ENCODE results near the gene TMEM37. TPM values are rescaled to one million over a fixed set of nuclear protein-coding genes. Genes with fewer than 3 reads are reported as not detected.

The TMEM37 gene
- polyA plus RNA-seq, 1 of the 3 experiments (the other 2 are of a cell fraction), result 0.25 TPM

DNA sequence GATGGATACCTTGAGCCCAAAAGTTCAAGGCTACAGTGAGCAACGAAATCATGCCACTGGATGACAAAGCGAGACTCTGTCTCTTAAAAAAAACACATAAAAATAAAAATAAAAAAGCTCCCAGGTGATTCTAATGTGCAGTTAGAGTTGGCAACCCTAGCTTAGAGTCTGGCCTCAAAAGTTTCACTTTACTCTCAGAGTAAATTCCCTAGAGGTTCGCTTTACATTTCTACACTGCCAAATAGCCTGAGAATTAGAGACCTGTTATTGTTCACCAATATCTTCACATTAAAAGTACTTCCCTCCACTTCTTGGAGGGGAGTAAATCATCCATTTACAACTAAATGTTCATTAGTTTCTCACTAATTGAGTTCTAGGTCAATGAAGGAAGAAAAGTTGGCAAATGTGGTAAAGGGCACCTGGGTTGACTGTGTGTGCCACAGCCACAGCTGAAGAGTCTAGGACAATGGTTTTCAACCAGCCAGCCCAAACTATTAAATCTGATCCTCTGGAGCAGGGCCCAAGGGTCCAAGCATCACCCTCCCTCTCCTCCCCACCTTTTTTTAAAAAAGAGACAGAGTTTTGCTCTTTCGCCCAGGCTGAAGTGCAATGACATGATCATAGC is 15.2 kb upstream of the TMEM37 start:
- Histone ChIP-seq H3K9ac (no peak overlapping the region), H3K4me3 (ENCODE audit: low read depth in 2 of 2, low read length in 1 of 2) (no peak overlapping the region), H3K9me3 (no peaks in the 10 kb centered on the region), H3K27me3 (ENCODE audit: insufficient read depth) (no peaks in the 10 kb centered on the region; the same call in 1 of the 2 replicates), H3K4me1 (ENCODE audit: control insufficient read depth in 1 of 2, insufficient read depth in 2 of 2, low read depth in 1 of 2, low read length in 1 of 2) (no peaks in the 10 kb centered on the region), H3K36me3 (replicated peaks in 1 of 2; ENCODE audit: control insufficient read depth in 1 of 2, insufficient read depth in 2 of 2, low read length in 1 of 2) (no peaks in the 10 kb centered on the region), H3K4me2 (no peak overlapping the region), H3K9me2 (no peaks in the 10 kb centered on the region), H3K27ac (ENCODE audit: low read depth in 2 of 2, low read length in 1 of 2) (no peak overlapping the region), H4K20me1 (ENCODE audit: insufficient read depth) (no peaks in the 10 kb centered on the region), H3F3A (replicated peaks; ENCODE audit: insufficient read depth) (no peaks in the 10 kb centered on the region), H3K79me2 (ENCODE audit: insufficient read depth) (no peaks in the 10 kb centered on the region), H2AFZ (ENCODE audit: low read depth) (no peak overlapping the region)
- ChIA-PET CTCF (interaction anchor here (0.9 to 3.9 kb wide), 3 partner anchors 60 to 226 kb away, joined by 3 to 16 read pairs (median 3); no protein-coding TSS in a partner anchor), POLR2A (no interaction called here)
- WGBS (ENCODE audit: low lambda C conversion rate), result 66% methylated on average over 4 of the region's 4 CpGs
- TF ChIP-seq USF1 (IDR thresholded peaks at IDR 0.05; ENCODE audit: borderline replicate concordance, low read depth) (no peak), CHD2 (IDR thresholded peaks at IDR 0.05; ENCODE audit: low read length, partially characterized antibody) (no peak)
- DNase-seq, result no peak

GRCh38 chr2:119417908-119418307 is 13.7 kb upstream of the TMEM37 start:
- Histone ChIP-seq H3F3A (replicated peaks; ENCODE audit: insufficient read depth) (no peaks in the 10 kb centered on the region), H3K4me1 (ENCODE audit: control insufficient read depth in 1 of 2, insufficient read depth in 2 of 2, low read depth in 1 of 2, low read length in 1 of 2) (peaks cover 0 to 1% of the 10 kb centered on the region in 2 experiments; a peak in 1 of 4 replicates), H3K4me2 (no peak overlapping the region), H3K36me3 (replicated peaks in 1 of 2; ENCODE audit: control insufficient read depth in 1 of 2, insufficient read depth in 2 of 2, low read length in 1 of 2) (no peaks in the 10 kb centered on the region), H3K9me3 (no peaks in the 10 kb centered on the region), H3K9ac (no peak overlapping the region), H2AFZ (ENCODE audit: low read depth) (no peak overlapping the region), H4K20me1 (ENCODE audit: insufficient read depth) (no peaks in the 10 kb centered on the region), H3K79me2 (ENCODE audit: insufficient read depth) (no peaks in the 10 kb centered on the region), H3K27ac (ENCODE audit: low read depth in 2 of 2, low read length in 1 of 2) (no peak overlapping the region), H3K9me2 (no peaks in the 10 kb centered on the region), H3K27me3 (ENCODE audit: insufficient read depth) (no peaks in the 10 kb centered on the region), H3K4me3 (ENCODE audit: low read depth in 2 of 2, low read length in 1 of 2) (no peak overlapping the region)
- TF ChIP-seq, protein P1, sequence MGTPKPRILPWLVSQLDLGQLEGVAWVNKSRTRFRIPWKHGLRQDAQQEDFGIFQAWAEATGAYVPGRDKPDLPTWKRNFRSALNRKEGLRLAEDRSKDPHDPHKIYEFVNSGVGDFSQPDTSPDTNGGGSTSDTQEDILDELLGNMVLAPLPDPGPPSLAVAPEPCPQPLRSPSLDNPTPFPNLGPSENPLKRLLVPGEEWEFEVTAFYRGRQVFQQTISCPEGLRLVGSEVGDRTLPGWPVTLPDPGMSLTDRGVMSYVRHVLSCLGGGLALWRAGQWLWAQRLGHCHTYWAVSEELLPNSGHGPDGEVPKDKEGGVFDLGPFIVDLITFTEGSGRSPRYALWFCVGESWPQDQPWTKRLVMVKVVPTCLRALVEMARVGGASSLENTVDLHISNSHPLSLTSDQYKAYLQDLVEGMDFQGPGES (IDR thresholded peaks at IDR 0.05; ENCODE audit: low read depth, low read length), result no peak
- TF ChIP-seq POLR2AphosphoS5 (IDR thresholded peaks at IDR 0.05; ENCODE audit: low read depth, low read length) (no peak), MXI1 (IDR thresholded peaks at IDR 0.05; ENCODE audit: low read depth, low read length) (no peak), EZH2phosphoT487 (IDR thresholded peaks at IDR 0.05; ENCODE audit: borderline replicate concordance, low read depth) (no peak), NRF1 (IDR thresholded peaks at IDR 0.05; ENCODE audit: low read depth, low read length) (no peak), TCF12 (IDR thresholded peaks at IDR 0.05) (no peak), ZBTB33 (IDR thresholded peaks at IDR 0.05; ENCODE audit: borderline replicate concordance, low read depth) (no peak), SIN3A (IDR thresholded peaks at IDR 0.05; ENCODE audit: borderline replicate concordance, low read depth, low read length) (no peak), CTCF (IDR thresholded peaks at IDR 0.05) (no peak), FOSL2 (IDR thresholded peaks at IDR 0.05; ENCODE audit: borderline replicate concordance, low read depth) (no peak)
- CTCF ChIA-PET, result no interaction called here
- no peak for DNase-seq
- POLR2A ChIA-PET, result no interaction called here
- WGBS (ENCODE audit: low lambda C conversion rate), result 70% methylated on average over 6 of the region's 6 CpGs

All from SK-N-SH (cell line).